Esophagus (tissue), 2 donors: Measurements from ENCODE around the gene PISD. TPM values are rescaled to one million over a fixed set of nuclear protein-coding genes. Genes with fewer than 3 reads are reported as not detected.

ENCODE experiments used
- H3K27ac ChIP-seq, 2 donors: one replicate each; pipeline ENCODE4 v1.5.1; 2013; ENCODE audit warnings: low read depth in 2 of 2, mild to moderate bottlenecking in 2 of 2, inconsistent platforms in 1 of 2, low read length in 1 of 2, moderate library complexity in 1 of 2
- H3K27me3 ChIP-seq, 2 donors: one replicate each; pipeline ENCODE4 v1.6.1; 2013; ENCODE audit warnings: low read length in 2 of 2, control low read depth in 1 of 2, mild to moderate bottlenecking in 1 of 2; ENCODE audit not compliant: insufficient read depth in 2 of 2, control insufficient read depth in 1 of 2
- H3K36me3 ChIP-seq, 2 donors: one replicate each; pipeline ENCODE4 v1.6.1; 2013; ENCODE audit warnings: low read length in 1 of 2; ENCODE audit not compliant: control insufficient read depth in 2 of 2, insufficient read depth in 2 of 2
- H3K4me1 ChIP-seq, 2 donors: one replicate each; pipeline ENCODE4 v1.6.1; 2013; ENCODE audit warnings: low read length in 1 of 2; ENCODE audit not compliant: control insufficient read depth in 2 of 2, insufficient read depth in 2 of 2
- H3K4me3 ChIP-seq, 2 donors: one replicate each; pipeline ENCODE4 v1.5.1; 2013; ENCODE audit warnings: low read length in 2 of 2, mild to moderate bottlenecking in 2 of 2, low read depth in 1 of 2, moderate library complexity in 1 of 2
- H3K9me3 ChIP-seq, 2 donors: one replicate each; pipeline ENCODE4 v1.6.1; 2013; ENCODE audit warnings: mild to moderate bottlenecking in 2 of 2, low read depth in 1 of 2, low read length in 1 of 2, moderate library complexity in 1 of 2; ENCODE audit not compliant: control insufficient read depth in 2 of 2, insufficient read depth in 1 of 2
- WGBS, 2 donors: extraction: QIAGEN DNeasy Blood & Tissue Kit; methylation state at CpG; one replicate each; pipeline ENCODE4 v1.1.7; 2013; 5-methylcytosine and 5-hydroxymethylcytosine counted together
- polyA plus RNA-seq, 2 donors: library from polyadenylated mRNA; stranded (reverse); fragments of 200-250 nt; gene quantifications; one replicate each; pipeline ENCODE4 v1.2.3, GENCODE V29; 2013
- donor health status: healthy with polysubstance abuse.
- donor health status: Bipolar disorder and iron deficiency.

The PISD gene
- polyA plus RNA-seq, 2 donors = 24.7 to 30.4 TPM

GRCh38 chr22:31613286-31613903, 48.6 kb downstream of the PISD start:
- no peak overlapping the region for H3K4me3 ChIP-seq
- H3K27me3 ChIP-seq = no peaks in the 10 kb centered on the region
- peaks cover 0 to 31% of the 10 kb centered on the region in 2 donors for H3K36me3 ChIP-seq
- WGBS, 2 donors = 82 to 84% methylated on average over 23 of the region's 23 CpGs
- no peak overlapping the region for H3K27ac ChIP-seq
- no peaks in the 10 kb centered on the region for H3K9me3 ChIP-seq
- peaks cover 0 to 9% of the 10 kb centered on the region in 2 donors for H3K4me1 ChIP-seq

- Histone ChIP-seq H3K4me1 (peaks cover 0 to 9% of the 10 kb centered on the region in 2 donors), H3K36me3 (peaks cover 0 to 28% of the 10 kb centered on the region in 2 donors), H3K27ac (no peak overlapping the region), H3K27me3 (no peaks in the 10 kb centered on the region), H3K4me3 (no peak overlapping the region), H3K9me3 (no peaks in the 10 kb centered on the region)
- WGBS, 2 donors = 86% methylated on average over 12 of the region's 12 CpGs
Measured at GRCh38 chr22:31612891-31613285, 49.1 kb downstream of the PISD start.

- WGBS, 2 donors = 65 to 79% methylated on average over 16 of the region's 16 CpGs
- H3K27ac ChIP-seq = no peak overlapping the region
- peaks cover 0 to 6% of the 10 kb centered on the region in 2 donors for H3K4me1 ChIP-seq
- no peak overlapping the region for H3K4me3 ChIP-seq
- no peaks in the 10 kb centered on the region for H3K27me3 ChIP-seq
- peaks cover 0 to 25% of the 10 kb centered on the region in 2 donors for H3K36me3 ChIP-seq
- H3K9me3 ChIP-seq = no peaks in the 10 kb centered on the region
Measured at GRCh38 chr22:31611061-31611760, 50.8 kb downstream of the PISD start.

GRCh38 chr22:31610611-31611010, 51.4 kb downstream of the PISD start:
- Histone ChIP-seq H3K4me1 (peaks cover 0 to 3% of the 10 kb centered on the region in 2 donors), H3K4me3 (no peak overlapping the region), H3K36me3 (peaks cover 0 to 27% of the 10 kb centered on the region in 2 donors), H3K27ac (no peak overlapping the region), H3K27me3 (no peaks in the 10 kb centered on the region), H3K9me3 (no peaks in the 10 kb centered on the region)
- WGBS, 2 donors = 82 to 84% methylated on average over 6 of the region's 6 CpGs

- whole genome bisulfite sequencing, 2 donors = 93% methylated on average over 10 of the region's 10 CpGs
- Histone ChIP-seq H3K4me3 (no peak overlapping the region), H3K27ac (no peak overlapping the region), H3K9me3 (no peaks in the 10 kb centered on the region), H3K27me3 (no peaks in the 10 kb centered on the region), H3K4me1 (peaks cover 0 to 3% of the 10 kb centered on the region in 2 donors), H3K36me3 (peaks cover 0 to 28% of the 10 kb centered on the region in 2 donors)
Measured at GRCh38 chr22:31609716-31610115, 52.3 kb downstream of the PISD start.

- Histone ChIP-seq H3K27me3 (no peaks in the 10 kb centered on the region), H3K4me3 (no peak overlapping the region), H3K9me3 (no peaks in the 10 kb centered on the region), H3K4me1 (peaks cover 0 to 3% of the 10 kb centered on the region in 2 donors), H3K27ac (no peak overlapping the region), H3K36me3 (peaks cover 4 to 36% of the 10 kb centered on the region in 2 donors)
- WGBS, 2 donors = 93 to 95% methylated on average over 7 of the region's 7 CpGs
Measured at GRCh38 chr22:31607696-31608095, 54.3 kb downstream of the PISD start.

GRCh38 chr22:31605851-31606585, 56.0 kb downstream of the PISD start:
- 87 to 93% methylated on average over 9 of the region's 9 CpGs for WGBS, 2 donors
- H3K4me1 ChIP-seq = peaks cover 0 to 3% of the 10 kb centered on the region in 2 donors
- no peaks in the 10 kb centered on the region for H3K9me3 ChIP-seq
- H3K27me3 ChIP-seq = no peaks in the 10 kb centered on the region
- H3K27ac ChIP-seq = no peak overlapping the region
- peaks cover 4 to 34% of the 10 kb centered on the region in 2 donors for H3K36me3 ChIP-seq
- no peak overlapping the region for H3K4me3 ChIP-seq

GRCh38 chr22:31604746-31605705, 57.0 kb downstream of the PISD start:
- Histone ChIP-seq H3K4me1 (no peaks in the 10 kb centered on the region), H3K4me3 (no peak overlapping the region), H3K27ac (no peak overlapping the region), H3K36me3 (peaks cover 4 to 24% of the 10 kb centered on the region in 2 donors), H3K27me3 (no peaks in the 10 kb centered on the region), H3K9me3 (no peaks in the 10 kb centered on the region)
- WGBS, 2 donors = 86 to 89% methylated on average over 17 of the region's 17 CpGs
